Measurements from ENCODE around the gene RECQL. TPM values are rescaled to one million over a fixed set of nuclear protein-coding genes. Genes with fewer than 3 reads are reported as not detected.
"Not testable (repeated sequence)": the region's sequence is repeated elsewhere in the genome, so short reads cannot be mapped to it uniquely, and the experiment has no call there.

RECQL gene
- total RNA-seq, 2 donors from 2014 or later: 39.8 to 66.5 TPM

DNA sequence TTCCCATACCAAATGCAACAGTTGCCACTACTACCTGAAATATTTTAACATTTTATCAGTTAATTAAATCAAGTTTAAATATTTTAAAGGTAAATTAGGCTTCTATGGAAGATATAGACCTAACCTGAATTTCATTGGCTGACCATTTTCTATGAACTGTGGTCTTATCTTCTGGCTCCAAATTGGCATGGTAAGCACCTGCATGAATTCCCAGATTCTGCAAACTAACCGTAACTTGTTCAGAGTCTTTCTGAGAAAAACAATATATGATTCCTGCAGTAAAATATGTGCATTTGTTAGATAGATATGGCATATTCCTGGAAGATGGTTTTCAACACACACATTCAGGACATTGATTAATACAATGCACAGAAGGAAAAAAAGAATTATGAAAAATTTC is 25.9 kb downstream of the RECQL start:
- no peak overlapping the region for H3K27ac ChIP-seq (ENCODE audit: low read depth, low read length)

DNA sequence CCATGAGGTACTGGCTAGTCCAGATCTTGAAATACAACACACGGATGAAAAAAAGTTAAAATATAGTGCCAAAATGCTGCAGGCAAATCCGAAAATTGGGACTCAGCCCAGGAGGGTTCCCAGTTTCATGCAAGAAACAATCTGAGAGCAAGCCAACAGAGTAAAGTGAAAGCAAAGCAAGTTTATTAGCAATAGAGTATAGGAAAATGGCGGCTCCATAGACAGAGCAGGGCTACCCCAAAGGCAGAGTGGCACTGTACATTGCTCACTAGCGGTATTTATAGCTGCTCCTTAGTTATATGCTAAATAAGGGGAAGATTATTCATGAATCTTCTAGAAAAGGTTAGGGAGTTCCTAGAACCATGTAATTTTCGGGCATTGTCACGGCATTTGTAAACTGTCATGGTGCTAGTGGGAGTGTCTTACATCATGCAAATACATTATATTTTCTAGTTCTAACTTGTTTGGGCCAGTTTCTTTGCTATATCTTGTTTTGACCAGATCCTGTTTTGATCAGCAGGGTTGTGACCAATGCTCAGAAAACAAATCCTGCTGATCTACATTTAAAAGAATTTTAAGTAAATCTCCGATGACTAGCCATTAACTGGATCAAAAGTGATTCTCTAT is 29.1 kb downstream of the RECQL start:
- Histone ChIP-seq H3K4me3 (ENCODE audit: low read length) (no peak overlapping the region), H3K36me3 (ENCODE audit: control insufficient read depth, insufficient read depth, low read length) (peaks cover 79% of the 10 kb centered on the region), H3K9ac (ENCODE audit: extremely low read depth, low read length, poor library complexity, severe bottlenecking) (no peak overlapping the region), H3K27ac (ENCODE audit: low read depth, low read length) (no peak overlapping the region), H3K27me3 (ENCODE audit: control insufficient read depth, insufficient read depth, low read length, poor library complexity, severe bottlenecking) (no peaks in the 10 kb centered on the region), H3K4me1 (ENCODE audit: control insufficient read depth, insufficient read depth, low read length) (no peaks in the 10 kb centered on the region), H3K9me3 (ENCODE audit: control insufficient read depth, low read length) (no peaks in the 10 kb centered on the region)
- Mint-ChIP-seq H3K36me3 (ENCODE audit: low read depth) (peaks cover 48% of the 10 kb centered on the region), H3K9me3 (no peaks in the 10 kb centered on the region), H3K4me1 (no peaks in the 10 kb centered on the region), H3K4me3 (no peak overlapping the region), H3K27ac (no peak overlapping the region), H3K27me3 (ENCODE audit: insufficient read depth) (no peaks in the 10 kb centered on the region)
- no peak for DNase-seq
- 96 to 100% methylated on average over 3 to 7 of the region's 7 CpGs for WGBS, 2 experiments (ENCODE audit: insufficient coverage in 1 of 2, insufficient read length in 1 of 2)
- TF ChIP-seq, protein P1, sequence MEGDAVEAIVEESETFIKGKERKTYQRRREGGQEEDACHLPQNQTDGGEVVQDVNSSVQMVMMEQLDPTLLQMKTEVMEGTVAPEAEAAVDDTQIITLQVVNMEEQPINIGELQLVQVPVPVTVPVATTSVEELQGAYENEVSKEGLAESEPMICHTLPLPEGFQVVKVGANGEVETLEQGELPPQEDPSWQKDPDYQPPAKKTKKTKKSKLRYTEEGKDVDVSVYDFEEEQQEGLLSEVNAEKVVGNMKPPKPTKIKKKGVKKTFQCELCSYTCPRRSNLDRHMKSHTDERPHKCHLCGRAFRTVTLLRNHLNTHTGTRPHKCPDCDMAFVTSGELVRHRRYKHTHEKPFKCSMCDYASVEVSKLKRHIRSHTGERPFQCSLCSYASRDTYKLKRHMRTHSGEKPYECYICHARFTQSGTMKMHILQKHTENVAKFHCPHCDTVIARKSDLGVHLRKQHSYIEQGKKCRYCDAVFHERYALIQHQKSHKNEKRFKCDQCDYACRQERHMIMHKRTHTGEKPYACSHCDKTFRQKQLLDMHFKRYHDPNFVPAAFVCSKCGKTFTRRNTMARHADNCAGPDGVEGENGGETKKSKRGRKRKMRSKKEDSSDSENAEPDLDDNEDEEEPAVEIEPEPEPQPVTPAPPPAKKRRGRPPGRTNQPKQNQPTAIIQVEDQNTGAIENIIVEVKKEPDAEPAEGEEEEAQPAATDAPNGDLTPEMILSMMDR (conservative IDR thresholded peaks at IDR 0.05): no peak

More for the DNA sequence above, 25.9 kb downstream of the RECQL start:
- H3K27me3 ChIP-seq (ENCODE audit: control insufficient read depth, insufficient read depth, low read length, poor library complexity, severe bottlenecking): no peaks in the 10 kb centered on the region
- no peak overlapping the region for H3K9ac ChIP-seq (ENCODE audit: extremely low read depth, low read length, poor library complexity, severe bottlenecking)
- TF ChIP-seq, protein P1 (conservative IDR thresholded peaks at IDR 0.05): no peak
- Mint-ChIP-seq H3K27ac (no peak overlapping the region), H3K9me3 (no peaks in the 10 kb centered on the region), H3K36me3 (ENCODE audit: low read depth) (peaks cover 34% of the 10 kb centered on the region), H3K4me3 (no peak overlapping the region), H3K4me1 (no peaks in the 10 kb centered on the region), H3K27me3 (ENCODE audit: insufficient read depth) (no peaks in the 10 kb centered on the region)
- H3K4me1 ChIP-seq (ENCODE audit: control insufficient read depth, insufficient read depth, low read length): no peaks in the 10 kb centered on the region
- WGBS, 2 experiments (ENCODE audit: insufficient coverage in 1 of 2, insufficient read length in 1 of 2): 100% methylated on average over 1 of the region's 1 CpG
- DNase-seq: no peak
- H3K4me3 ChIP-seq (ENCODE audit: low read length): no peak overlapping the region
- H3K9me3 ChIP-seq (ENCODE audit: control insufficient read depth, low read length): no peaks in the 10 kb centered on the region
- peaks cover 87% of the 10 kb centered on the region for H3K36me3 ChIP-seq (ENCODE audit: control insufficient read depth, insufficient read depth, low read length)

DNA sequence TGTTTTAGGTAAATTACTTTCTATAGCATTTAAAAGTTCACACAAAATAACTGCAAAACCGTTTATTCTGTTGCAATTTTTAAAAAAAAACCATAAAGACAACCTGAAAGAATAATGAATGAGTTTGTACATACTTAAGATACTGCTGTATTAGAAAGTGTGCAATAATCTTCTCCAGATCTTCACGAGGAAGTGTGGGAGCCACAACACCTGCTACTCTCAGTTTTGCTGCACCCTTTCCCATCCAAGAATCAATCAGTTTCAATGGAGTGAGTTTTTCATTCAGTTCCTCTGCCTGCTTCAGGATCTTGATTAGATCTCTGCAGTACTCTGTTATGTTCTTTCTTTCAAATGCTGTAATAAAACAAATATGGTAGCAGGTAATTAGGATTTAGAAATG is 30.1 kb downstream of the RECQL start:
- H3K4me1 ChIP-seq (ENCODE audit: control insufficient read depth, insufficient read depth, low read length): no peaks in the 10 kb centered on the region
- H3K9me3 Mint-ChIP-seq: no peaks in the 10 kb centered on the region
- no peak for DNase-seq
- H3K27ac Mint-ChIP-seq: no peak overlapping the region
- H3K4me3 Mint-ChIP-seq: no peak overlapping the region
- no peak overlapping the region for H3K9ac ChIP-seq (ENCODE audit: extremely low read depth, low read length, poor library complexity, severe bottlenecking)
- H3K36me3 ChIP-seq (ENCODE audit: control insufficient read depth, insufficient read depth, low read length): peaks cover 69% of the 10 kb centered on the region
- H3K4me1 Mint-ChIP-seq: no peaks in the 10 kb centered on the region
- H3K27me3 ChIP-seq (ENCODE audit: control insufficient read depth, insufficient read depth, low read length, poor library complexity, severe bottlenecking): no peaks in the 10 kb centered on the region
- H3K4me3 ChIP-seq (ENCODE audit: low read length): no peak overlapping the region
- TF ChIP-seq, protein P1 (conservative IDR thresholded peaks at IDR 0.05): no peak
- H3K9me3 ChIP-seq (ENCODE audit: control insufficient read depth, low read length): no peaks in the 10 kb centered on the region
- H3K27me3 Mint-ChIP-seq (ENCODE audit: insufficient read depth): peaks cover 3% of the 10 kb centered on the region
- H3K27ac ChIP-seq (ENCODE audit: low read depth, low read length): no peak overlapping the region
- H3K36me3 Mint-ChIP-seq (ENCODE audit: low read depth): peaks cover 44% of the 10 kb centered on the region
- 100% methylated on average over 1 of the region's 2 CpGs for WGBS, 2 experiments (ENCODE audit: insufficient coverage in 1 of 2, insufficient read length in 1 of 2)

DNA sequence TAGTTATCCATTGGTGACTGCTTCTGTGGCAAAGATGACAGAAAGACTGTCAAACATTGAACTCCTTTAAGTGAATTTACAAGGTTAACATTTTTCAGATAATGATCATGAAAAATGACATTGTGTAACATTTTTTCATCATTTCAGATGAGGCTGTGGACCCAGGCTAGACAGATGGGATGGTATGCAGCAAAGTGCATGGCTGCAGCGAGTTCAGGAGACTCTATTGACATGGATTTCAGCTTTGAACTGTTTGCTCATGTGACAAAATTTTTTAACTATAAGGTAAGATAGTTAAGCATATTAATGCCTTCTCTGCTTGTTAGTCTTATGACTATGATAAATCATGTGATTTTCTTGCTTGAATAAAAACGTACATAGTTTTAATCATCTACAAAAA is 34.1 kb downstream of the RECQL start:
- Mint-ChIP-seq H3K36me3 (ENCODE audit: low read depth) (peaks cover 34% of the 10 kb centered on the region), H3K27me3 (ENCODE audit: insufficient read depth) (peaks cover 13% of the 10 kb centered on the region)
- H3K9me3 Mint-ChIP-seq; H3K4me3 ChIP-seq (ENCODE audit: low read length); H3K27ac Mint-ChIP-seq; DNase-seq; H3K27ac ChIP-seq (ENCODE audit: low read depth, low read length); H3K4me1 Mint-ChIP-seq; H3K27me3 ChIP-seq (ENCODE audit: control insufficient read depth, insufficient read depth, low read length, poor library complexity, severe bottlenecking); H3K9ac ChIP-seq (ENCODE audit: extremely low read depth, low read length, poor library complexity, severe bottlenecking); H3K9me3 ChIP-seq (ENCODE audit: control insufficient read depth, low read length); H3K4me3 Mint-ChIP-seq; H3K4me1 ChIP-seq (ENCODE audit: control insufficient read depth, insufficient read depth, low read length): not testable (repeated sequence)
- H3K36me3 ChIP-seq (ENCODE audit: control insufficient read depth, insufficient read depth, low read length): peaks cover 29% of the 10 kb centered on the region
- WGBS, 2 experiments (ENCODE audit: insufficient coverage in 1 of 2, insufficient read length in 1 of 2): 90% methylated on average over 2 of the region's 2 CpGs; no CpG with 5 or more reads in 1 of the 2 experiments

Measured in endodermal cell (in vitro differentiated cells).